ENCODE results near the gene NCAPD3. TPM values are rescaled to one million over a fixed set of nuclear protein-coding genes. Genes with fewer than 3 reads are reported as not detected.

Gene NCAPD3
- total RNA-seq, 1 experiment from 2014 or later, result 49.6 TPM

GRCh38 chr11:134223121-134223520 lies 646 bp downstream of the NCAPD3 start:
- TF ChIP-seq EZH2 (IDR thresholded peaks at IDR 0.05; ENCODE audit: low read depth) (no peak), CTCF (conservative IDR thresholded peaks at IDR 0.05) (no peak)
- H2AFZ ChIP-seq, result peak overlapping the region; percentile 98
- POLR2A ChIA-PET (ENCODE audit: unreplicated experiment), result interaction anchor here (0.6 kb wide), 1 partner anchor 30 kb away, joined by 3 read pairs; the partner anchor contains the start of gene ACAD8
- H3K36me3 ChIP-seq (ENCODE audit: low read depth), result 0 out of 2 replicates have a peak, but pooled peaks cover 8% of the 10 kb centered on the region
- H3K4me2 ChIP-seq, result peak overlapping the region; percentile 96
- peaks cover 21% of the 10 kb centered on the region for H3K4me1 ChIP-seq (replicated peaks; ENCODE audit: insufficient read depth)
- no peaks in the 10 kb centered on the region for H3K9me2 ChIP-seq (ENCODE audit: insufficient read depth)
- DNase-seq, result no peak
- no peaks in the 10 kb centered on the region for H3K9me3 ChIP-seq (ENCODE audit: insufficient read depth, low read depth)
- peaks cover 59% of the 10 kb centered on the region for H3K79me2 ChIP-seq (ENCODE audit: low read depth)
- no peaks in the 10 kb centered on the region for H3K27me3 ChIP-seq (ENCODE audit: insufficient read depth, low read depth)
- BruUV-seq (replicated peaks), result TSS peak; percentile 47
- no peaks in the 10 kb centered on the region for H3F3A ChIP-seq (ENCODE audit: insufficient read depth, low read depth)
- intact Hi-C loops (cut with micrococcal nuclease; ENCODE audit: unreplicated experiment), result no loop called here
- CTCF ChIA-PET, result no interaction called here
- peak overlapping the region; percentile 84 for H3K4me3 ChIP-seq
- H4K20me1 ChIP-seq (ENCODE audit: insufficient read depth), result 0 out of 2 replicates have a peak, but pooled peaks cover 4% of the 10 kb centered on the region
- H3K27ac ChIP-seq, result no peak overlapping the region

DNA sequence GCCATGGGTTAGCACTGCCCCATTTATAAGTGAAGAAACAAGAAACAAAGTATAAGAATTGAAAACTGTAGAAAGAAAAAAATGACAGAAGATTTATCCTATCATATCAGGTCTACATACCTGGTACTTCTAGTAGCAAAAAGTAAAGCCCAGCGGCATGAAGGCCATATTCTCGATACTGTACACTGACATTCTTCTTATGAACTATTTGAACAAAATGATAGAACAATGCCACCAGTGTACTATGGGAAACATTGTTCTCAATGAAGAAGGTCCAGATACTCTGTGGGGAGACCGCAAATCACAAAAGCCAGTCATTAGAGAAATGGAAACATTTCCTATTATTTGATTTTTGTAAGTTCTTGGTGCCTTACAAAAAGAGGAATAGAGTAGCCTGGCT lies 7.0 kb downstream of the NCAPD3 start:
- no peak overlapping the region for H2AFZ ChIP-seq
- H3F3A ChIP-seq (ENCODE audit: insufficient read depth, low read depth), result no peaks in the 10 kb centered on the region
- peaks cover 15% of the 10 kb centered on the region; the same call in 1 of the 2 replicates for H3K36me3 ChIP-seq (ENCODE audit: low read depth)
- peaks cover 6% of the 10 kb centered on the region for H4K20me1 ChIP-seq (ENCODE audit: insufficient read depth)
- H3K4me1 ChIP-seq (replicated peaks; ENCODE audit: insufficient read depth), result no peaks in the 10 kb centered on the region
- H3K4me3 ChIP-seq, result no peak overlapping the region
- intact Hi-C loops (cut with micrococcal nuclease; ENCODE audit: unreplicated experiment), result no loop called here
- H3K79me2 ChIP-seq (ENCODE audit: low read depth), result peaks cover 34% of the 10 kb centered on the region
- H3K9me2 ChIP-seq (ENCODE audit: insufficient read depth), result no peaks in the 10 kb centered on the region
- ChIA-PET CTCF (no interaction called here), POLR2A (ENCODE audit: unreplicated experiment) (interaction anchor here (0.7 kb wide), 1 partner anchor 9 kb away, joined by 3 read pairs; no protein-coding TSS in a partner anchor)
- H3K4me2 ChIP-seq, result no peak overlapping the region
- DNase-seq, result no peak
- no peaks in the 10 kb centered on the region for H3K9me3 ChIP-seq (ENCODE audit: insufficient read depth, low read depth)
- TF ChIP-seq CTCF (conservative IDR thresholded peaks at IDR 0.05) (no peak), EZH2 (IDR thresholded peaks at IDR 0.05; ENCODE audit: low read depth) (no peak)
- no peak overlapping the region for H3K27ac ChIP-seq
- BruUV-seq (replicated peaks), result no TSS peak
- no peaks in the 10 kb centered on the region for H3K27me3 ChIP-seq (ENCODE audit: insufficient read depth, low read depth)

DNA sequence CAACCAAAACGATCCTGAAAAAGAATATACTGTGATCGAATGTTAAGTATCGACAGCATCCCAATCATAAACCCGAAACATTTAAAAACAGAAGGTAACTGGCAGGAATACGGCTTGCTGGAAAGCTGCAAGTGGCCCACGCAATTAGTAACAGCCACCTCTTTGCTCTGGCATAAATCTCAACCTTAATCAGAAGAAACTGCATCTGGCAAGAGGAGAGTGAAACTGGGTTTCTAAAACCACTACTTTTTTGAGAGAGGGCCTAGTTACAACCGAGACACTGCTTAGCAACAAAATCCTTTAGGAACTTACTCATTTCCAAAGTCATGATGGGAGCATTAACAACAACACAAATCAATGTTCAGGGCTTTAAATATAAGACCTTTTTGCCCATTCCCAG lies 7.9 kb downstream of the NCAPD3 start:
- no peaks in the 10 kb centered on the region for H3K4me1 ChIP-seq (replicated peaks; ENCODE audit: insufficient read depth)
- H3K4me2 ChIP-seq, result no peak overlapping the region
- H3K79me2 ChIP-seq (ENCODE audit: low read depth), result peaks cover 27% of the 10 kb centered on the region; the same call in 1 of the 2 replicates
- no peak for DNase-seq
- H3F3A ChIP-seq (ENCODE audit: insufficient read depth, low read depth), result no peaks in the 10 kb centered on the region
- intact Hi-C loops (cut with micrococcal nuclease; ENCODE audit: unreplicated experiment), result no loop called here
- H3K36me3 ChIP-seq (ENCODE audit: low read depth), result peaks cover 22% of the 10 kb centered on the region; the same call in 1 of the 2 replicates
- H2AFZ ChIP-seq, result no peak overlapping the region
- no peak overlapping the region for H3K27ac ChIP-seq
- no peaks in the 10 kb centered on the region for H3K9me3 ChIP-seq (ENCODE audit: insufficient read depth, low read depth)
- H3K9me2 ChIP-seq (ENCODE audit: insufficient read depth), result no peaks in the 10 kb centered on the region
- CTCF ChIA-PET, result no interaction called here
- BruUV-seq (replicated peaks), result no TSS peak
- peaks cover 5% of the 10 kb centered on the region for H4K20me1 ChIP-seq (ENCODE audit: insufficient read depth)
- TF ChIP-seq CTCF (conservative IDR thresholded peaks at IDR 0.05) (no peak), EZH2 (IDR thresholded peaks at IDR 0.05; ENCODE audit: low read depth) (no peak)
- H3K27me3 ChIP-seq (ENCODE audit: insufficient read depth, low read depth), result no peaks in the 10 kb centered on the region
- POLR2A ChIA-PET (ENCODE audit: unreplicated experiment), result no interaction called here
- H3K4me3 ChIP-seq, result no peak overlapping the region
